HepG2 (cell line): ENCODE results near the gene RMRP. TPM values are rescaled to one million over a fixed set of nuclear protein-coding genes. Genes with fewer than 3 reads are reported as not detected.

Experiments
- BRF2 ChIP-seq: sonication (generic); formaldehyde crosslinking; IDR thresholded peaks from 2 replicates; pipeline ENCODE4 v1.8.1; 2022; ENCODE audit warnings: mild to moderate bottlenecking, missing genetic modification reagents
- MXD1 ChIP-seq: sonication (generic); formaldehyde crosslinking; IDR thresholded peaks from 2 replicates; pipeline ENCODE4 v1.4.0; 2020; ENCODE audit warnings: mild to moderate bottlenecking, missing genetic modification reagents
- STAT6 ChIP-seq: sonication (generic); formaldehyde crosslinking; IDR thresholded peaks from 2 replicates; pipeline ENCODE4 v1.4.0; 2020; ENCODE audit warnings: missing genetic modification reagents, mild to moderate bottlenecking, borderline replicate concordance
- TIGD3 ChIP-seq: sonication (generic); formaldehyde crosslinking; IDR thresholded peaks from 2 replicates; pipeline ENCODE4 v1.5.1; 2020; ENCODE audit warnings: mild to moderate bottlenecking, missing genetic modification reagents, borderline replicate concordance
- UBTF ChIP-seq: sonication (generic); formaldehyde crosslinking; IDR thresholded peaks from 2 replicates; pipeline ENCODE4 v1.4.0; 2020; ENCODE audit warnings: mild to moderate bottlenecking, missing genetic modification reagents
- ZC3H13 ChIP-seq: sonication (generic); formaldehyde crosslinking; IDR thresholded peaks from 2 replicates; pipeline ENCODE4 v1.8.1; 2023; ENCODE audit warnings: mild to moderate bottlenecking, missing genetic modification reagents, moderate library complexity
- ZNF512 ChIP-seq: sonication (generic); formaldehyde crosslinking; IDR thresholded peaks from 2 replicates; pipeline ENCODE4 v1.4.0; 2020; ENCODE audit warnings: mild to moderate bottlenecking, missing genetic modification reagents
- polyA plus RNA-seq, 8 experiments: library from polyadenylated mRNA; depleted of rRNA in 3 of 8; stranded (reverse) in 7 of 8; unstranded in 1 of 8; fragments of >200 nt; fragmentation: Illumina TruSeq in 4 of 8; extraction: Trizol in 4 of 8; gene quantifications; 2 replicates each; pipeline versions ENCODE4 v1.2.1 to v1.2.3, GENCODE V29; 2011 to 2016; ENCODE audit warnings: low read depth in 4 of 8, missing spikeins in 1 of 8, mixed read lengths in 1 of 8; ENCODE audit not compliant: insufficient read depth in 1 of 8
- total RNA-seq, 5 experiments: library from RNA; depleted of rRNA; stranded (reverse); fragments of >200 nt; fragmentation: Illumina TruSeq; extraction: Trizol; gene quantifications; 2 replicates each; pipeline ENCODE4 v1.2.3, GENCODE V29; 2016; ENCODE audit warnings: low read depth in 1 of 5

Gene RMRP
- total and polyA plus RNA-seq, 2 of the 13 experiments (the other 11 are each of a cell fraction or from before 2014, with no cell fraction given) = 51.4 to 4,025 TPM

- TF ChIP-seq TIGD3 (CRISPR knock-in tag) (no peak), MXD1 (CRISPR knock-in tag) (no peak), ZNF512 (CRISPR knock-in tag) (no peak), UBTF (CRISPR knock-in tag) (no peak), ZC3H13 (CRISPR knock-in tag) (no peak), BRF2 (CRISPR knock-in tag) (no peak), STAT6 (CRISPR knock-in tag) (no peak)
- TF ChIP-seq, all 625 proteins: peak for 0
These were observed 49.1 kb upstream of the RMRP start (continued) for GRCh38 chr9:35706951-35707350.
